ENCODE data around the gene ASMT.
"Not testable (repeated sequence)": the region's sequence is repeated elsewhere in the genome, so short reads cannot be mapped to it uniquely, and the experiment has no call there.

Gene ASMT

GRCh38 chrX:1614927-1615326, at the start of gene ASMT:
TSS of gene ASMT (plus strand) at chrX:1615059. CDS start at chrX:1615200, 141 bp downstream.
- DNase-seq (ENCODE audit: low spot score), result peak; percentile 66

GRCh38 chrX:1574181-1574580, 40.7 kb upstream of the ASMT start:
- DNase-seq (ENCODE audit: low spot score), result not testable (repeated sequence)

GRCh38 chrX:1576201-1576992, 38.5 kb upstream of the ASMT start:
- DNase-seq (ENCODE audit: low spot score), result no peak

- DNase-seq (ENCODE audit: low spot score), result no peak
These were observed 37.0 kb upstream of the ASMT start for GRCh38 chrX:1577845-1578244.

GRCh38 chrX:1578511-1579173, 36.2 kb upstream of the ASMT start:
- no peak for DNase-seq (ENCODE audit: low spot score)

- DNase-seq (ENCODE audit: low spot score), result peak; percentile 56
These were observed 33.7 kb upstream of the ASMT start for GRCh38 chrX:1581132-1581531.

GRCh38 chrX:1582686-1583437, 32.0 kb upstream of the ASMT start:
- DNase-seq (ENCODE audit: low spot score), result no peak

- DNase-seq (ENCODE audit: low spot score), result no peak
These were observed 30.4 kb upstream of the ASMT start for GRCh38 chrX:1584237-1585011.

GRCh38 chrX:1587161-1587560, 27.7 kb upstream of the ASMT start:
- no peak for DNase-seq (ENCODE audit: low spot score)

- DNase-seq (ENCODE audit: low spot score), result no peak
These were observed 25.3 kb upstream of the ASMT start for GRCh38 chrX:1589356-1590130.

GRCh38 chrX:1591102-1591862, 23.6 kb upstream of the ASMT start, which contains the start of gene AKAP17A:
TSS of gene AKAP17A (plus strand) at chrX:1591604. CDS start at chrX:1593463, 1,859 bp downstream.
- peak; percentile 100 for DNase-seq (ENCODE audit: low spot score)

GRCh38 chrX:1591863-1592469, 22.9 kb upstream of the ASMT start:
- no peak for DNase-seq (ENCODE audit: low spot score)

- DNase-seq (ENCODE audit: low spot score), result peak; percentile 65
These were observed 22.3 kb upstream of the ASMT start for GRCh38 chrX:1592470-1593142.

- DNase-seq (ENCODE audit: low spot score), result no peak
These were observed 21.3 kb upstream of the ASMT start for GRCh38 chrX:1593286-1594271.

GRCh38 chrX:1595711-1596060, 19.2 kb upstream of the ASMT start:
- no peak for DNase-seq (ENCODE audit: low spot score)

- no peak for DNase-seq (ENCODE audit: low spot score)
These were observed 18.0 kb upstream of the ASMT start for GRCh38 chrX:1596676-1597344.

GRCh38 chrX:1597345-1598020, 17.4 kb upstream of the ASMT start:
- DNase-seq (ENCODE audit: low spot score), result no peak

All from iPS-NIHi11 (cell line).